GM19328 (cell line): ENCODE data around the gene KDM2A.

Source experiments
- ATAC-seq: cut with Tn5 transposase; IDR thresholded peaks from one replicate; pipeline ENCODE4 v1.9.1; 2021; ENCODE audit warnings: mild to moderate bottlenecking, moderate library complexity; ENCODE audit not compliant: unreplicated experiment

Gene KDM2A

GRCh38 chr11:67300256-67300755 is 181.2 kb downstream of the KDM2A start:
- ATAC-seq: no peak

- no peak for ATAC-seq
These were observed 181.8 kb downstream of the KDM2A start for GRCh38 chr11:67300756-67301312.

- ATAC-seq: no peak
These were observed 182.4 kb downstream of the KDM2A start for GRCh38 chr11:67301313-67301921.

GRCh38 chr11:67301951-67302516 is 183.0 kb downstream of the KDM2A start:
- ATAC-seq: no peak

- no peak for ATAC-seq
These were observed 183.6 kb downstream of the KDM2A start for GRCh38 chr11:67302571-67303131.

GRCh38 chr11:67303132-67303834 is 184.2 kb downstream of the KDM2A start, which contains the start of gene SSH3:
TSS of gene SSH3 (plus strand) at chr11:67303530. CDS start at chr11:67303626, 96 bp downstream.
- no peak for ATAC-seq

- ATAC-seq: no peak
These were observed 184.9 kb downstream of the KDM2A start for GRCh38 chr11:67303835-67304411.

GRCh38 chr11:67304511-67305113 is 185.5 kb downstream of the KDM2A start:
- ATAC-seq: no peak

- ATAC-seq: no peak
These were observed 187.9 kb downstream of the KDM2A start for GRCh38 chr11:67306769-67307544.

- no peak for ATAC-seq
These were observed 188.5 kb downstream of the KDM2A start for GRCh38 chr11:67307545-67308001.
